ENCODE results near the gene TSC22D2. TPM values are rescaled to one million over a fixed set of nuclear protein-coding genes. Genes with fewer than 3 reads are reported as not detected.

Gene TSC22D2
- total and polyA plus RNA-seq, 2 donors from 2014 or later: 13.4 to 25.3 TPM

DNA sequence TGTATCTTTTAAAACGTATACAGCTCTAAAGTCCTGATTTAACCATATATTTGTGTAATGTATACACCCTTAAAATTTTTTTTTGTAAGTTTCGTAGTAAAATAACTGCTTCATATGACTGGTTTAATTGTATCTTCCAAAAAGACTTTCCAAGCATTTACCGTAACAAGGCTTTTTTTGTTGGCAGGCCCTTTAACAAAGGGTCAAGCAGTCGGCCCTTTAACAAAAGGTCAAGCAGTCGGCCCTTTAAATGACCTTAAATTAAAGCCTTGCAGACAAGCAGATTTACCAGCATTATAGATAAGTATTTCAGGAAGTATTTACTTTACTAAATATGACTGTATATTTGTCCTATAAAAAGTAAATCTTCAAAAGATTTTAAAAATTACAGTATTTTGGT lies 28.1 kb downstream of the TSC22D2 start:
- no peaks in the 10 kb centered on the region for H3K36me3 ChIP-seq (ENCODE audit: control insufficient read depth in 2 of 3, insufficient read depth in 3 of 3, low read length in 3 of 3)
- H3K9ac ChIP-seq (ENCODE audit: low read length in 3 of 3): no peak overlapping the region
- no peak for DNase-seq
- no peak overlapping the region for H3K27ac ChIP-seq (ENCODE audit: low read depth in 2 of 2, low read length in 2 of 2)
- H3K4me1 ChIP-seq (ENCODE audit: control insufficient read depth in 2 of 3, insufficient read depth in 2 of 3, low read depth in 1 of 3, low read length in 3 of 3): peaks cover 0 to 2% (median 0%) of the 10 kb centered on the region in 3 donors
- no peak overlapping the region for H3K4me3 ChIP-seq (ENCODE audit: low read length in 3 of 3)
- intact Hi-C loops (cut with DNase I): no loop called here
- H3K27me3 ChIP-seq (ENCODE audit: control insufficient read depth, insufficient read depth, low read length): no peaks in the 10 kb centered on the region
- FAIRE-seq: no peak
- H3K9me3 ChIP-seq (ENCODE audit: control insufficient read depth in 2 of 3, insufficient read depth in 1 of 3, low read length in 3 of 3): no peaks in the 10 kb centered on the region
- TF ChIP-seq, protein P1, sequence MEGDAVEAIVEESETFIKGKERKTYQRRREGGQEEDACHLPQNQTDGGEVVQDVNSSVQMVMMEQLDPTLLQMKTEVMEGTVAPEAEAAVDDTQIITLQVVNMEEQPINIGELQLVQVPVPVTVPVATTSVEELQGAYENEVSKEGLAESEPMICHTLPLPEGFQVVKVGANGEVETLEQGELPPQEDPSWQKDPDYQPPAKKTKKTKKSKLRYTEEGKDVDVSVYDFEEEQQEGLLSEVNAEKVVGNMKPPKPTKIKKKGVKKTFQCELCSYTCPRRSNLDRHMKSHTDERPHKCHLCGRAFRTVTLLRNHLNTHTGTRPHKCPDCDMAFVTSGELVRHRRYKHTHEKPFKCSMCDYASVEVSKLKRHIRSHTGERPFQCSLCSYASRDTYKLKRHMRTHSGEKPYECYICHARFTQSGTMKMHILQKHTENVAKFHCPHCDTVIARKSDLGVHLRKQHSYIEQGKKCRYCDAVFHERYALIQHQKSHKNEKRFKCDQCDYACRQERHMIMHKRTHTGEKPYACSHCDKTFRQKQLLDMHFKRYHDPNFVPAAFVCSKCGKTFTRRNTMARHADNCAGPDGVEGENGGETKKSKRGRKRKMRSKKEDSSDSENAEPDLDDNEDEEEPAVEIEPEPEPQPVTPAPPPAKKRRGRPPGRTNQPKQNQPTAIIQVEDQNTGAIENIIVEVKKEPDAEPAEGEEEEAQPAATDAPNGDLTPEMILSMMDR (IDR thresholded peaks at IDR 0.05; ENCODE audit: borderline replicate concordance, extremely low read depth, insufficient read depth): no peak

DNA sequence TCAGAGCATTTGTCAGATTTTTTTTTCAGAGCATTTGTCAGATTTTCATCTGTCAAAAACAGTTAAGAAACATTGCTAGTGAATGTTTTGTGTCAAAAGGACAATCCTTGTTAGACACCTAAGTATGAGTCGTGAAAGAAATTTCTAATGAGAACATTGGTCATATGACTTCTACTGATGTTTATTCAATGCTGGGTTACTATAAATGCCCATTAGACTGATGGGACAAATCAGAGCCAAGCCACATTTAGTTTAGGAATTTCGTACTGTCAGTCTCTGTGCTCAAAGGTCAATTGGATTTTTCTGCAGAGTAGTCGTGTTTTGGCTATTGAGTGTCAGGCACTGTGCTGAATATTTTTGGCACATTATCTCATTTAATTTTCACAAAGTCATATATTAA lies 31.6 kb downstream of the TSC22D2 start:
- Histone ChIP-seq H3K36me3 (ENCODE audit: control insufficient read depth in 2 of 3, insufficient read depth in 3 of 3, low read length in 3 of 3) (no peaks in the 10 kb centered on the region), H3K9ac (ENCODE audit: low read length in 3 of 3) (no peak overlapping the region), H3K4me1 (ENCODE audit: control insufficient read depth in 2 of 3, insufficient read depth in 2 of 3, low read depth in 1 of 3, low read length in 3 of 3) (peaks cover 0 to 4% (median 0%) of the 10 kb centered on the region in 3 donors), H3K9me3 (ENCODE audit: control insufficient read depth in 2 of 3, insufficient read depth in 1 of 3, low read length in 3 of 3) (no peaks in the 10 kb centered on the region), H3K4me3 (ENCODE audit: low read length in 3 of 3) (no peak overlapping the region), H3K27ac (ENCODE audit: low read depth in 2 of 2, low read length in 2 of 2) (no peak overlapping the region), H3K27me3 (ENCODE audit: control insufficient read depth, insufficient read depth, low read length) (no peaks in the 10 kb centered on the region)
- TF ChIP-seq, protein P1 (IDR thresholded peaks at IDR 0.05; ENCODE audit: borderline replicate concordance, extremely low read depth, insufficient read depth): no peak
- intact Hi-C loops (cut with DNase I): no loop called here
- no peak for DNase-seq
- no peak for FAIRE-seq

DNA sequence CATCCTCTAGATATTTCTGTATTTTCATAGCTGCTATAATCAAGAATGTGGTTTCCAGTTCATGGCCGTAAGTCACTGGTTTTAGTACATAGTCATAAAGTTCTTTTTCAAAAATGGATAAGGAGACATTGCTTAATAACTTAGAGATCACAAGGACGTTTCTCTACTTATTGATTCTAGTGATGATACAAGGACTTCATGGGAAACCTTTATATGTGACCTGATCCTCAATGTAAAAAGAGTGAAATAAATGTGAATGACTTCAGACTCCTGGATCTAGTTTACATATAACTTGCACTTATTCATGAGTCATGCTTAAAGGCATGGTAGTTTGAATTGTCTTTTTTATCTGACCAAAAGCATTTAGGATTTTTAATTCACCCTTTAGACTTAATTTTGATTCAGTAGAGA lies 35.2 kb downstream of the TSC22D2 start:
- intact Hi-C loops (cut with DNase I): no loop called here
- Histone ChIP-seq H3K9ac (ENCODE audit: low read length in 3 of 3) (no peak overlapping the region), H3K4me1 (ENCODE audit: control insufficient read depth in 2 of 3, insufficient read depth in 2 of 3, low read depth in 1 of 3, low read length in 3 of 3) (peaks cover 0 to 4% (median 0%) of the 10 kb centered on the region in 3 donors), H3K36me3 (ENCODE audit: control insufficient read depth in 2 of 3, insufficient read depth in 3 of 3, low read length in 3 of 3) (no peaks in the 10 kb centered on the region), H3K9me3 (ENCODE audit: control insufficient read depth in 2 of 3, insufficient read depth in 1 of 3, low read length in 3 of 3) (no peaks in the 10 kb centered on the region), H3K4me3 (ENCODE audit: low read length in 3 of 3) (no peak overlapping the region), H3K27ac (ENCODE audit: low read depth in 2 of 2, low read length in 2 of 2) (no peak overlapping the region), H3K27me3 (ENCODE audit: control insufficient read depth, insufficient read depth, low read length) (no peaks in the 10 kb centered on the region)
- TF ChIP-seq, protein P1 (IDR thresholded peaks at IDR 0.05; ENCODE audit: borderline replicate concordance, extremely low read depth, insufficient read depth): no peak
- DNase-seq: no peak
- FAIRE-seq: no peak

- Histone ChIP-seq H3K9ac (ENCODE audit: low read length in 3 of 3) (no peak overlapping the region), H3K4me1 (ENCODE audit: control insufficient read depth in 2 of 3, insufficient read depth in 2 of 3, low read depth in 1 of 3, low read length in 3 of 3) (peaks cover 0 to 5% (median 4%) of the 10 kb centered on the region in 3 donors), H3K36me3 (ENCODE audit: control insufficient read depth in 2 of 3, insufficient read depth in 3 of 3, low read length in 3 of 3) (no peaks in the 10 kb centered on the region), H3K4me3 (ENCODE audit: low read length in 3 of 3) (no peak overlapping the region), H3K27ac (ENCODE audit: low read depth in 2 of 2, low read length in 2 of 2) (no peak overlapping the region), H3K27me3 (ENCODE audit: control insufficient read depth, insufficient read depth, low read length) (no peaks in the 10 kb centered on the region), H3K9me3 (ENCODE audit: control insufficient read depth in 2 of 3, insufficient read depth in 1 of 3, low read length in 3 of 3) (no peaks in the 10 kb centered on the region)
- DNase-seq: no peak
- intact Hi-C loops (cut with DNase I): no loop called here
- no peak for FAIRE-seq
- TF ChIP-seq, protein P1 (IDR thresholded peaks at IDR 0.05; ENCODE audit: borderline replicate concordance, extremely low read depth, insufficient read depth): no peak
Observed at GRCh38 chr3:150444371-150444770, 36.3 kb downstream of the TSC22D2 start.
